Measurements from ENCODE around the gene EME2. TPM values are rescaled to one million over a fixed set of nuclear protein-coding genes. Genes with fewer than 3 reads are reported as not detected.
A peak's percentile ranks its signal among the peaks of the same experiment; 100 is the strongest.

EME2 gene
- total RNA-seq, 3 donors from 2014 or later (not counting 1 experiment from before 2014, with no cell fraction given) = 30.0 to 33.8 (median 30.1) TPM

- no peak for ATAC-seq
- H3K27ac Mint-ChIP-seq = no peak overlapping the region
- peak in 1 of 2 donors; percentile 13 for DNase-seq
- Histone ChIP-seq H3K4me3 (ENCODE audit: low read length) (no peak overlapping the region), H3K4me1 (ENCODE audit: control insufficient read depth, insufficient read depth, low read length) (peaks cover 27% of the 10 kb centered on the region), H3K27me3 (ENCODE audit: control insufficient read depth, insufficient read depth, low read length) (no peaks in the 10 kb centered on the region), H3K9me3 (ENCODE audit: control insufficient read depth, insufficient read depth, low read length) (no peaks in the 10 kb centered on the region), H3K36me3 (ENCODE audit: control insufficient read depth, insufficient read depth, low read length) (peaks cover 20% of the 10 kb centered on the region), H3K27ac (ENCODE audit: low read length) (no peak overlapping the region)
- H3K4me1 Mint-ChIP-seq = peaks cover 11 to 23% of the 10 kb centered on the region in 2 donors
- 94% methylated on average over 51 of the region's 51 CpGs for WGBS (ENCODE audit: insufficient coverage)
- no peaks in the 10 kb centered on the region for H3K9me3 Mint-ChIP-seq
- intact Hi-C loops (cut with micrococcal nuclease) = no loop called here
- TF ChIP-seq CTCF (IDR thresholded peaks at IDR 0.05) = no peak
- H3K4me3 Mint-ChIP-seq = no peak overlapping the region
- H3K27me3 Mint-ChIP-seq (ENCODE audit: low read depth in 2 of 2) = no peaks in the 10 kb centered on the region
- H3K36me3 Mint-ChIP-seq = no peaks in the 10 kb centered on the region
Measured at GRCh38 chr16:1786242-1787055, 13.8 kb downstream of the EME2 start.

- Histone ChIP-seq H3K27ac (ENCODE audit: low read length) (no peak overlapping the region), H3K4me3 (ENCODE audit: low read length) (no peak overlapping the region), H3K36me3 (ENCODE audit: control insufficient read depth, insufficient read depth, low read length) (peaks cover 20% of the 10 kb centered on the region), H3K27me3 (ENCODE audit: control insufficient read depth, insufficient read depth, low read length) (no peaks in the 10 kb centered on the region), H3K9me3 (ENCODE audit: control insufficient read depth, insufficient read depth, low read length) (no peaks in the 10 kb centered on the region), H3K4me1 (ENCODE audit: control insufficient read depth, insufficient read depth, low read length) (peaks cover 22% of the 10 kb centered on the region)
- no peaks in the 10 kb centered on the region for H3K27me3 Mint-ChIP-seq (ENCODE audit: low read depth in 2 of 2)
- intact Hi-C loops (cut with micrococcal nuclease) = no loop called here
- ATAC-seq = no peak
- WGBS (ENCODE audit: insufficient coverage) = 93% methylated on average over 6 of the region's 6 CpGs
- peaks cover 6 to 18% of the 10 kb centered on the region in 2 donors for H3K4me1 Mint-ChIP-seq
- DNase-seq = no peak
- H3K27ac Mint-ChIP-seq = no peak overlapping the region
- TF ChIP-seq CTCF (IDR thresholded peaks at IDR 0.05) = no peak
- H3K36me3 Mint-ChIP-seq = no peaks in the 10 kb centered on the region
- no peaks in the 10 kb centered on the region for H3K9me3 Mint-ChIP-seq
- no peak overlapping the region for H3K4me3 Mint-ChIP-seq
Measured at GRCh38 chr16:1787056-1787321, 14.4 kb downstream of the EME2 start.

GRCh38 chr16:1787322-1788094 lies 14.9 kb downstream of the EME2 start:
- no peaks in the 10 kb centered on the region for H3K36me3 Mint-ChIP-seq
- no peak for DNase-seq
- 97% methylated on average over 44 of the region's 44 CpGs for WGBS (ENCODE audit: insufficient coverage)

More at GRCh38 chr16:1787322-1788094, 14.9 kb downstream of the EME2 start:
- no peak overlapping the region for H3K27ac Mint-ChIP-seq
- no peaks in the 10 kb centered on the region for H3K9me3 Mint-ChIP-seq
- ATAC-seq = no peak
- peaks cover 20% of the 10 kb centered on the region for H3K36me3 ChIP-seq (ENCODE audit: control insufficient read depth, insufficient read depth, low read length)
- no peaks in the 10 kb centered on the region for H3K27me3 ChIP-seq (ENCODE audit: control insufficient read depth, insufficient read depth, low read length)
- intact Hi-C loops (cut with micrococcal nuclease) = no loop called here
- H3K4me1 Mint-ChIP-seq = peaks cover 6 to 17% of the 10 kb centered on the region in 2 donors
- H3K27ac ChIP-seq (ENCODE audit: low read length) = no peak overlapping the region
- no peaks in the 10 kb centered on the region for H3K27me3 Mint-ChIP-seq (ENCODE audit: low read depth in 2 of 2)
- no peak for TF ChIP-seq CTCF (IDR thresholded peaks at IDR 0.05)
- H3K9me3 ChIP-seq (ENCODE audit: control insufficient read depth, insufficient read depth, low read length) = no peaks in the 10 kb centered on the region
- peaks cover 22% of the 10 kb centered on the region for H3K4me1 ChIP-seq (ENCODE audit: control insufficient read depth, insufficient read depth, low read length)
- no peak overlapping the region for H3K4me3 ChIP-seq (ENCODE audit: low read length)
- H3K4me3 Mint-ChIP-seq = no peak overlapping the region
